Ovary (tissue), 3 donors: ENCODE measurements around the gene DCAF4.

Experiments used
- EP300 ChIP-seq: sonication (generic); formaldehyde crosslinking; IDR thresholded peaks from one replicate; pipeline ENCODE4 v1.6.1; 2017; ENCODE audit warnings: antibody characterized with exemption
- POLR2A ChIP-seq: fragments of 450-650 bp; IDR thresholded peaks from one replicate; pipeline ENCODE4 v1.6.1; 2017; ENCODE audit warnings: antibody characterized with exemption, mild to moderate bottlenecking, moderate library complexity
- TF ChIP-seq, protein P1 (sequence below), 3 donors: fragments of 450-650 bp in 2 of 3; fragments of 200-600 bp in 1 of 3; IDR thresholded peaks; one replicate each; pipeline versions ENCODE4 v1.5.1 to v1.8.0; 2016 to 2022; ENCODE audit warnings: antibody characterized with exemption in 3 of 3, mild to moderate bottlenecking in 1 of 3
- donor health status: DM: no; HTN: no; CAD: no.

DNA sequence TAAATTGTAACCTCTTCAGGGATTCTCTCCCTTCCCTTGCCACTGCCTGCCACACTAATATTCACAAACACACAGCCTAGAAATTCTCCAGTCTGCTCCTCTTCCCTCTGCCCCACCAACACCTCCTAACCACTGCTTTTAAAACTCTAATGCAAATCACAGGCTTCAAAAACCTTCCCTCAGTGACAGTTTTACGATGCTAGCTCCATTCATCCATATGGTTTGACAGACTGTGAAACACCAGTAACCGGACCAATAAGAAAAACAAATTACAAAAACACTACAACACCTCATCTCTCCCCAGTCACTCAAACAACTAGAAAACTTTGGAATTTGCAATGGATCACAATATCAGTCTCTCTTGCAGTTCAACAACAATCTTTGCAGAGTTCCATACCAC lies 38.1 kb upstream of the DCAF4 start:
- TF ChIP-seq, protein P1, sequence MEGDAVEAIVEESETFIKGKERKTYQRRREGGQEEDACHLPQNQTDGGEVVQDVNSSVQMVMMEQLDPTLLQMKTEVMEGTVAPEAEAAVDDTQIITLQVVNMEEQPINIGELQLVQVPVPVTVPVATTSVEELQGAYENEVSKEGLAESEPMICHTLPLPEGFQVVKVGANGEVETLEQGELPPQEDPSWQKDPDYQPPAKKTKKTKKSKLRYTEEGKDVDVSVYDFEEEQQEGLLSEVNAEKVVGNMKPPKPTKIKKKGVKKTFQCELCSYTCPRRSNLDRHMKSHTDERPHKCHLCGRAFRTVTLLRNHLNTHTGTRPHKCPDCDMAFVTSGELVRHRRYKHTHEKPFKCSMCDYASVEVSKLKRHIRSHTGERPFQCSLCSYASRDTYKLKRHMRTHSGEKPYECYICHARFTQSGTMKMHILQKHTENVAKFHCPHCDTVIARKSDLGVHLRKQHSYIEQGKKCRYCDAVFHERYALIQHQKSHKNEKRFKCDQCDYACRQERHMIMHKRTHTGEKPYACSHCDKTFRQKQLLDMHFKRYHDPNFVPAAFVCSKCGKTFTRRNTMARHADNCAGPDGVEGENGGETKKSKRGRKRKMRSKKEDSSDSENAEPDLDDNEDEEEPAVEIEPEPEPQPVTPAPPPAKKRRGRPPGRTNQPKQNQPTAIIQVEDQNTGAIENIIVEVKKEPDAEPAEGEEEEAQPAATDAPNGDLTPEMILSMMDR (IDR thresholded peaks at IDR 0.05), result no peak
- no peak for TF ChIP-seq EP300
- no peak for TF ChIP-seq POLR2A
